ENCODE data around the gene UCHL3.
A peak's percentile ranks its signal among the peaks of the same experiment; 100 is the strongest.

Gene UCHL3

DNA sequence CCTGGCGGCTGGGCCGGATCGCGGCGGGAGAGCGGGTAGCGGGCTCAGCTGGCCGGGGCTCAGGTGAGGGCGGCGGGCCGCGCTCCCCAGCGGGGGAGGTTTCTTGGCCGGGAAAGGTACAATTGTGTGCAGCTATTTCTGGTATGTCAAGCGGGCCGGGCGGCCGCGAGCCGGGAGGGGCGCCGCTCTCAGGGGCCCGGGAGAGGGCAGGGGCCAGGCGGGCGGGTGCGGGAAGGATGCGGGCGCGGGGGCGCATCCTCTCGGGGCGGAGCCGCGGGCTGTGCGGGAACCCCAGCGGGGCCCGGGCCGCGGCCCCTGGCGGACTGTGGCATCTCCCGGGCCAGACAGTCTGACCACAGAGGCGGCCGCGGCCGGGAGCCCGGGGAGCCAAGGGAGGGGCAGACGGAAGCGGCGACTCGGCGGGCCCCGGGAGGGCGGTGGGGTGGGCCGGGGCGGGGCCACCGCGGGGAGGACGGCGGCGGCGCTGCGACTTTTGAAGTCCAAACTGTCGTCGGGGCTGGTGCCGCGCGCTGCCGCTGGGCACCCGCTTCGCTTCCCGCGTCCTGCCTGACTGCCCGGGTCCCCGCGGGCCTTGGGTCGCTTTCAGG, 86.3 kb downstream of the UCHL3 start, which contains the start of gene LMO7:
LMO7 (plus strand) TSS at position 503 of the 608 bp plus-strand sequence. CDS start 328 bp downstream, outside the sequence.
- TF ChIP-seq, protein P1, sequence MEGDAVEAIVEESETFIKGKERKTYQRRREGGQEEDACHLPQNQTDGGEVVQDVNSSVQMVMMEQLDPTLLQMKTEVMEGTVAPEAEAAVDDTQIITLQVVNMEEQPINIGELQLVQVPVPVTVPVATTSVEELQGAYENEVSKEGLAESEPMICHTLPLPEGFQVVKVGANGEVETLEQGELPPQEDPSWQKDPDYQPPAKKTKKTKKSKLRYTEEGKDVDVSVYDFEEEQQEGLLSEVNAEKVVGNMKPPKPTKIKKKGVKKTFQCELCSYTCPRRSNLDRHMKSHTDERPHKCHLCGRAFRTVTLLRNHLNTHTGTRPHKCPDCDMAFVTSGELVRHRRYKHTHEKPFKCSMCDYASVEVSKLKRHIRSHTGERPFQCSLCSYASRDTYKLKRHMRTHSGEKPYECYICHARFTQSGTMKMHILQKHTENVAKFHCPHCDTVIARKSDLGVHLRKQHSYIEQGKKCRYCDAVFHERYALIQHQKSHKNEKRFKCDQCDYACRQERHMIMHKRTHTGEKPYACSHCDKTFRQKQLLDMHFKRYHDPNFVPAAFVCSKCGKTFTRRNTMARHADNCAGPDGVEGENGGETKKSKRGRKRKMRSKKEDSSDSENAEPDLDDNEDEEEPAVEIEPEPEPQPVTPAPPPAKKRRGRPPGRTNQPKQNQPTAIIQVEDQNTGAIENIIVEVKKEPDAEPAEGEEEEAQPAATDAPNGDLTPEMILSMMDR (IDR thresholded peaks at IDR 0.05; ENCODE audit: low read depth, low read length) = no peak
- peak within 1 kb of the TSS; percentile 88 for H3K4me3 ChIP-seq (replicated peaks in 1 of 2; ENCODE audit: low read depth in 2 of 2, low read length in 2 of 2)
- DNase-seq (ENCODE audit: low read depth in 2 of 2) = peak; percentile 55 to 56

DNA sequence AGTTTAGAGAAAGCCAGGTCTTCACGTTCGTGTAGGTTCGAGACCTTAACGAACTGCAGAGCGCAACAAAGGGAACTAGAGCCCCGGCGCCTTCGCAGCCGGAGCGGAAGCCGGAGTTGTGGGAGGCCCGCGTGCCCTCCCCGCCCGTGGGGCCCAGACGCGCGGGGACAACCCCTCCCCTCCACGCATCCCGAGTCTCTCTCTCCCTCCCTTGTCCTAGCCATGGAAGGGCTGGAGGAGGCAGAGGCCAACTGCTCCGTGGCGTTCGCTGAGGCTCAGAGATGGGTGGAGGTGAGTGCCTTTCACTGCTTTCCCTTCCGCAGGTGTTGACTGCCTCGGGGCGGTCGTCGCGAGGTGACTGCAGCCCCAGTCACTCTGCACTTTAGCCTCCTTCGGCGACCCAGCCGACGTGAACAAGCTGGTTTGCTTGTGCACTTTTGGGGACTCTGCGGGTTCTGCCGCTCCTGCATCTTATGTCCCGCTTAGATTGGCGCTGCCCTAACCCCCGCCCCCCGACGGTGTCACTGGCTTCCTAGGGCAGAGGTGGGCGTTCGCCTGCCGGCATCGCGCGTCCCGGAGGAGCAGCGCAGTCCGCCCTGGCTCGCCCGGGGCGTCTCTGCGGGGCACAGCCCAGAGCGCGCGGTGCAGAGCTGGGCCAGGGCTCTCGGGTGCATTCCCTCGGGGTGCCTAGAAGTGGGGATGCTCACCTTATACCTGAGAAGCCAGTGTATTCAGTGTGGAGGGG, 87.0 kb downstream of the UCHL3 start:
- DNase-seq (ENCODE audit: low read depth in 2 of 2) = peak; percentile 29 to 30
- TF ChIP-seq, protein P1 (IDR thresholded peaks at IDR 0.05; ENCODE audit: low read depth, low read length) = no peak
- peak overlapping the region; percentile 88 for H3K4me3 ChIP-seq (replicated peaks in 1 of 2; ENCODE audit: low read depth in 2 of 2, low read length in 2 of 2)

DNA sequence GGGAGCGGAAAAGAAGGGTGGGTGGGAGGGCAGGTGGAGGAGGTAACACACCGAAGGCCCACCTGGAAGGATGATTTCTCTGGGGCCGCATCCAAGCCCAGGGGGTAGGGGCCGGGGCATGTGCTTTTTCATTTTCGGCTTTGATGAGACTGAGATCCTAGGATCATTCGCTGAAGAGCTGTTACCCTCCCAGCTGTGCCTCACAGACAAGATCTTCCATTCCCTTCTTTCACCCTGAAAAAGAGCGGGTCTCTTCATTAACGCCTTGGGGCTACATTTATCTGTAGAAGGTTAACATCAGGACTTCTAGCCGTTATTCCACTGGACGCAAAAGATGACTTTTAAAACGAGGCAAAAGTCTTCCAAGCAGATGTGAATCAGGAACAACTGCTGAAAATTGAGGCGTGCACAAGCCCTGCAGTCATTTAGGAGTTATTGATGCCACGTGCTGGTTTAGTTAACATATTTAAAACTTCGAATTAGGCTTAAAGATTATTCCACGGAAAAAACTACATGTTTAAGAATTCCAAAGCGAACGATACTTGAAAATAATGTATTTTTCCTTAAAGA, 87.7 kb downstream of the UCHL3 start:
- H3K4me3 ChIP-seq (replicated peaks in 1 of 2; ENCODE audit: low read depth in 2 of 2, low read length in 2 of 2) = peak overlapping the region; percentile 88
- TF ChIP-seq, protein P1 (IDR thresholded peaks at IDR 0.05; ENCODE audit: low read depth, low read length) = no peak
- DNase-seq (ENCODE audit: low read depth in 2 of 2) = no peak

DNA sequence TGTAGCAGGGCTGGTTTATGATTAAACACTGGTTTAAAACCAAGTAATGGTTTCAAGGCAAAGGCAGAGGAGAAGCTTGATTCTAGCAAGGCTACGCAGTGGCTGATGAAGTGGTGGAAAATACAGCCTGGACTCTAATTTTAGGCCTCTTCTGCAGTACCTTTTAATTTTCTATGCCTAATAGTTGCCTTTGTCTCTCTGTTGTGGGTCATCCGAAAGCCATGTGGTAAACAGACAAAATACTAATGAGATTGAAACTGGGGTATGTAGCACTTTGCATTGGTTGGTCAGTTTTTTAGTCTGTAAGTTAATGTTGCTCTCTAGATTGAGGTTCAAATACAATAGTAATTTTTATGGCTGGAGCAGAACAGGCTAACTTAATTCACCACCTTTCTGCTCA, 89.9 kb downstream of the UCHL3 start:
- TF ChIP-seq, protein P1 (IDR thresholded peaks at IDR 0.05; ENCODE audit: low read depth, low read length) = no peak
- DNase-seq (ENCODE audit: low read depth in 2 of 2) = no peak
- H3K4me3 ChIP-seq (replicated peaks in 1 of 2; ENCODE audit: low read depth in 2 of 2, low read length in 2 of 2) = no peak overlapping the region

DNA sequence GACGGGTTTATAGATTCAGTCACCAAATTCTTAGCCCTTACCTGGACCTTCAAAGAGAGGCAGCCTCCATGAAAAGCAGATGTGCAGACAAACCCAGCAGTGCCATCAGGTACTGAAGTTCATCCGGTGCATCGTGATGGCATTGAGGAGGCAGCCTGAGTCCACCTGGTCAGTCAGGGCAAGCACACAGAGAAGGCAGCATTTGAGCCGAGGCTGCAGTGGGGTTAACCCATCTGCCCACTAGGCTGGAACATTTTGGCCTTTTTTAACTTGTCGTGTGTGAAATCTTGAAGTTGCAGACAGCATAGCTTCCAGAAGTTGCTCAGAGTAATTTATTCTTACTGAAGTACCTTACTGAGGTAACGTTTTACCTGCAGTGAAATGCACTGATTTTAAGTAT, 91.4 kb downstream of the UCHL3 start:
- TF ChIP-seq, protein P1 (IDR thresholded peaks at IDR 0.05; ENCODE audit: low read depth, low read length) = no peak
- DNase-seq (ENCODE audit: low read depth in 2 of 2) = no peak
- H3K4me3 ChIP-seq (replicated peaks in 1 of 2; ENCODE audit: low read depth in 2 of 2, low read length in 2 of 2) = no peak overlapping the region

DNA sequence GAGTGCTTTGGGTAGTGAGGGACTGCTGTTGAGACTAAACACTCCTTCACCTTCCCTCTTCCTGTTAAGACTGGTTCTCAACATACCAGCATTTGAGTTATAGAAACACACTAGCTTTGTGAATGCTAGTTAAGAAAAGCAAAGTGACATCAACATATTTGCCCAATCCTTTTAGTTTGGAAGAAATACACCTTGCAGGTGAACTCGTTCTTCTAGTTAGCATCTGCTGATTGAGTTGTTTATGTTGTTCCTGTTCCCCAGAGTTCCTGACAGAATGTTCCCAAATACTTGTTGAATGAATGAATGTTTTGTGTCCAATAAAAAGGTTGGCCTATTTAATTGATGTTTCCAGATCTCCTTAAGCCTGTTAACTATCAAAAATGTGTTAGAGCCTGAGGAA, 93.6 kb downstream of the UCHL3 start:
- DNase-seq (ENCODE audit: low read depth in 2 of 2) = no peak
- no peak overlapping the region for H3K4me3 ChIP-seq (replicated peaks in 1 of 2; ENCODE audit: low read depth in 2 of 2, low read length in 2 of 2)
- TF ChIP-seq, protein P1 (IDR thresholded peaks at IDR 0.05; ENCODE audit: low read depth, low read length) = no peak
